Lower lobe of right lung (tissue), 2 donors: ENCODE results near the gene GRID1. TPM values are rescaled to one million over a fixed set of nuclear protein-coding genes. Genes with fewer than 3 reads are reported as not detected.

Source experiments
- ATAC-seq, 2 donors: fragments of 200-7000 bp; cut with Tn5 transposase; one replicate each; pipeline ENCODE4 v1.9.1; 2020 to 2022; ENCODE audit warnings: mild to moderate bottlenecking in 2 of 2, moderate library complexity in 2 of 2
- DNase-seq: peaks from one replicate; pipeline ENCODE4 v3.0.0-alpha.2; 2020
- H3K27ac ChIP-seq: fragments of 200-600 bp; one replicate; pipeline ENCODE4 v1.8.0; 2022
- H3K27me3 ChIP-seq: fragments of 200-600 bp; one replicate; pipeline ENCODE4 v1.8.0; 2022; ENCODE audit warnings: low read depth
- H3K36me3 ChIP-seq: fragments of 200-600 bp; one replicate; pipeline ENCODE4 v1.8.0; 2022; ENCODE audit warnings: mild to moderate bottlenecking
- H3K4me1 ChIP-seq: fragments of 200-600 bp; one replicate; pipeline ENCODE4 v1.8.0; 2022
- H3K4me3 ChIP-seq: fragments of 200-600 bp; one replicate; pipeline ENCODE4 v1.8.0; 2022; ENCODE audit warnings: mild to moderate bottlenecking
- H3K9me3 ChIP-seq: fragments of 200-600 bp; one replicate; pipeline ENCODE4 v1.8.0; 2022
- CTCF ChIP-seq: fragments of 200-600 bp; IDR thresholded peaks from one replicate; pipeline ENCODE4 v1.8.0; 2022; ENCODE audit warnings: antibody characterized with exemption, mild to moderate bottlenecking
- intact Hi-C: fragments of 100-400 bp; cut with DNase I; formaldehyde crosslinking; loops from one replicate; pipeline ENCODE4 v1.11.0; 2022
- total RNA-seq: library from RNA; stranded (reverse); fragmentation: NEBNext Ultra II Directional; extraction: Animal tissue kit (Norgen Biotek cat#: 25700); gene quantifications from one replicate; pipeline ENCODE4 v1.2.1, GENCODE V29; 2021
- donor health status: DM: no; HTN: yes; CAD: no; lungs with severe emphysema.

The GRID1 gene
- total RNA-seq, 1 donor from 2014 or later = 2.5 TPM

- Histone ChIP-seq H3K9me3 (no peaks in the 10 kb centered on the region), H3K4me3 (no peak overlapping the region), H3K27ac (no peak overlapping the region), H3K4me1 (no peaks in the 10 kb centered on the region), H3K36me3 (no peaks in the 10 kb centered on the region), H3K27me3 (no peaks in the 10 kb centered on the region)
- no peak for DNase-seq
- ATAC-seq = no peak
- intact Hi-C loops = no loop called here
- no peak for TF ChIP-seq CTCF
Observed at GRCh38 chr10:86192691-86193090, 173.9 kb downstream of the GRID1 start.

- H3K4me3 ChIP-seq = no peak overlapping the region
- ATAC-seq (no peak), DNase-seq (no peak)
- H3K36me3 ChIP-seq = no peaks in the 10 kb centered on the region
- no peak overlapping the region for H3K27ac ChIP-seq
- TF ChIP-seq CTCF = no peak
- intact Hi-C loops = no loop called here
- no peaks in the 10 kb centered on the region for H3K9me3 ChIP-seq
- no peaks in the 10 kb centered on the region for H3K27me3 ChIP-seq
- H3K4me1 ChIP-seq = no peaks in the 10 kb centered on the region
Observed at GRCh38 chr10:86192147-86192546, 174.4 kb downstream of the GRID1 start.

DNA sequence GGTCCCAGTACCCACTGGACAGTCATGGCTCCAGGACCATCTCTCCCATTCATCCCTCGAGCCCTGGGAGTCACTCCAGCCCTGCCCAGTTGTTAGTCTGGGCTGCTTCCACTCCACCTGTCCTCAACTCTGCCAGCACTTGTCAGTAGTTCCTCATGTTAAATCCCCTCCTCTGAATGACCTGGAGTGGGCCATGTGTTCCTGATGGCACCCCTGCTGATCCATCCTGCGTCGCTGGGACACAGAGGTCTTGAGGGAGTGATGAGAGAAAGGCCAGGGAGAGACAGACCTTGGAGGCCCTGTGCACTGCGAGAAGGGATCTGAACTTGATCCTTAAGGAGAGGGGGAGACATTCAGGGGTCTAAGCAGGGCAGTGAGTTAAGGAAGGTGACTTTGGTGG, 174.9 kb downstream of the GRID1 start:
- DNase-seq = no peak
- no peaks in the 10 kb centered on the region for H3K36me3 ChIP-seq
- TF ChIP-seq CTCF = no peak

DNA sequence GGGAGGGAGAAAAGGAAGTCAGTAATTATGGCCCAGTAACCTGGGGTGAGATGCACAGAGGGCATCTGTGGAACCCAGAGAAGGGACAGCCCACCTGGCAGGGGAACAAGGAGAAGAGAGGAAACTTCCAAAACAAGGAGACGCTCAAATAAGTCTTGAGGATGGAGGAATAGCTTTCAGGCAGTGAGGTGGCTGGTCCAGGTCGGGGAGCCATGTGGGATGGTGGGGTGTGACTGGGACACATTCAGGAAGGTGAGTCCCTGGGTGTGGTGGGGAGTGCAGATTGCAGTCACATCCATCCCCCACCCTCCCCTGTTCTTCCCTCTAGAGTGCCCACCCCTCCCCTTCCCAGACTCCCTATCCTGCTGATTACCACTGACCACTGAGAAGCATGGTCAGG, 175.4 kb downstream of the GRID1 start:
- Histone ChIP-seq H3K36me3 (no peaks in the 10 kb centered on the region), H3K9me3 (no peaks in the 10 kb centered on the region), H3K27ac (no peak overlapping the region), H3K27me3 (no peaks in the 10 kb centered on the region), H3K4me3 (no peak overlapping the region), H3K4me1 (no peaks in the 10 kb centered on the region)
- DNase-seq = no peak
- intact Hi-C loops = no loop called here
- no peak for TF ChIP-seq CTCF
- no peak for ATAC-seq

More for the DNA sequence above, 174.9 kb downstream of the GRID1 start:
- H3K9me3 ChIP-seq = no peaks in the 10 kb centered on the region
- no peaks in the 10 kb centered on the region for H3K4me1 ChIP-seq
- H3K4me3 ChIP-seq = no peak overlapping the region
- H3K27ac ChIP-seq = no peak overlapping the region
- no peaks in the 10 kb centered on the region for H3K27me3 ChIP-seq
- intact Hi-C loops = no loop called here
- no peak for ATAC-seq

DNA sequence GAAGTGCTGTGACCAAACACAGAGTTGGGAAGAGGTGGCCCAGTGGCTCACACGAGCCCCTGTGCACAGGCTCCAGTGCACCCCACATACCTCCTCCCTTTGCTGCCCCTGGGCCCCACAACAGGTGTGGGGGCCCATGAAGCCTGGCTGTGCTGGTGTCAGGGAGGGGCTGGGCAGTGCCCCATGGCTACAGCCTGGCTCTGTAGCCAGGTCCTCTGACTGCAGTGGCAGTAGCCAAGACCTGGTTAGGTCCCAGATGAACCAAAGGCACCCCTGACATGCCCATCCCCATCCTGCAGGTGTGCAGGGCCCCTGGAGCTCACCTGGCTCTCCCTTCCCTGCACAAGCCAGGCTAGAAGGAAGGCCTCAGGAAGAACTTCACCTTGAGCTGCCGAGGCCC, 176.3 kb downstream of the GRID1 start:
- no peaks in the 10 kb centered on the region for H3K9me3 ChIP-seq
- no peaks in the 10 kb centered on the region for H3K36me3 ChIP-seq
- no peaks in the 10 kb centered on the region for H3K4me1 ChIP-seq
- DNase-seq (no peak), ATAC-seq (no peak)
- no peak overlapping the region for H3K27ac ChIP-seq
- intact Hi-C loops = no loop called here
- H3K4me3 ChIP-seq = no peak overlapping the region
- TF ChIP-seq CTCF = no peak
- H3K27me3 ChIP-seq = no peaks in the 10 kb centered on the region

- intact Hi-C loops = no loop called here
- H3K9me3 ChIP-seq = no peaks in the 10 kb centered on the region
- no peak overlapping the region for H3K4me3 ChIP-seq
- no peaks in the 10 kb centered on the region for H3K36me3 ChIP-seq
- ATAC-seq (no peak), DNase-seq (no peak)
- H3K27ac ChIP-seq = no peak overlapping the region
- TF ChIP-seq CTCF = no peak
- no peaks in the 10 kb centered on the region for H3K4me1 ChIP-seq
- H3K27me3 ChIP-seq = no peaks in the 10 kb centered on the region
Observed at GRCh38 chr10:86189891-86190290, 176.7 kb downstream of the GRID1 start.
